Lower leg skin (tissue), 3 donors: ENCODE data around the gene TLL1.

Experiments used
- POLR2A ChIP-seq, 2 donors: fragments of 450-650 bp; IDR thresholded peaks; one replicate each; pipeline ENCODE4 v1.6.1; 2016 to 2017; ENCODE audit warnings: antibody characterized with exemption in 2 of 2, mild to moderate bottlenecking in 1 of 2, moderate library complexity in 1 of 2
- TF ChIP-seq, protein P1 (sequence below), 3 donors: fragments of 450-650 bp; IDR thresholded peaks; one replicate each; pipeline ENCODE4 v1.5.1; 2016; ENCODE audit warnings: antibody characterized with exemption in 3 of 3, mild to moderate bottlenecking in 3 of 3, moderate library complexity in 2 of 3

DNA sequence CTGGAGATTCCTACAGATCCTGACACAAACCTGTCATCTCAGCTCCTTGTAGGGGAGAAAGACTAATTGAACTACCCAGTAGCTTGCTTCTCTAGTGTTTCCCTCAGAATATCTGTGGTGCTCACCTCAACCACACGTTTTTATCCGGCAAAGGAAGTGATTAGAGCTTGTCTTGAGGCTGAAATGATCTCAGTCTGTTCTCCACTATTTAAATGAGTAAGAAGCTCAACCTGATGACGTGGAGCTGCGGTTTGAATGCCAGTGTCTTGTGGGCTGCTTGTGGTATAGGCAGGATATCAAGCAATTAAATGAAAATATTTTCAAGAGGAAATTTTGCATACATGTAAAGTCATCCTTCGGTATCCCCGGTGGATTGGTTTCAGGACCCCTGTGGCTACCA, 270.2 kb downstream of the TLL1 start:
- TF ChIP-seq, protein P1, sequence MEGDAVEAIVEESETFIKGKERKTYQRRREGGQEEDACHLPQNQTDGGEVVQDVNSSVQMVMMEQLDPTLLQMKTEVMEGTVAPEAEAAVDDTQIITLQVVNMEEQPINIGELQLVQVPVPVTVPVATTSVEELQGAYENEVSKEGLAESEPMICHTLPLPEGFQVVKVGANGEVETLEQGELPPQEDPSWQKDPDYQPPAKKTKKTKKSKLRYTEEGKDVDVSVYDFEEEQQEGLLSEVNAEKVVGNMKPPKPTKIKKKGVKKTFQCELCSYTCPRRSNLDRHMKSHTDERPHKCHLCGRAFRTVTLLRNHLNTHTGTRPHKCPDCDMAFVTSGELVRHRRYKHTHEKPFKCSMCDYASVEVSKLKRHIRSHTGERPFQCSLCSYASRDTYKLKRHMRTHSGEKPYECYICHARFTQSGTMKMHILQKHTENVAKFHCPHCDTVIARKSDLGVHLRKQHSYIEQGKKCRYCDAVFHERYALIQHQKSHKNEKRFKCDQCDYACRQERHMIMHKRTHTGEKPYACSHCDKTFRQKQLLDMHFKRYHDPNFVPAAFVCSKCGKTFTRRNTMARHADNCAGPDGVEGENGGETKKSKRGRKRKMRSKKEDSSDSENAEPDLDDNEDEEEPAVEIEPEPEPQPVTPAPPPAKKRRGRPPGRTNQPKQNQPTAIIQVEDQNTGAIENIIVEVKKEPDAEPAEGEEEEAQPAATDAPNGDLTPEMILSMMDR (IDR thresholded peaks at IDR 0.05), result no peak
- TF ChIP-seq POLR2A (IDR thresholded peaks at IDR 0.05), result no peak
